CD14-positive monocyte (primary cell): ENCODE results near the gene SMIM35. TPM values are rescaled to one million over a fixed set of nuclear protein-coding genes. Genes with fewer than 3 reads are reported as not detected.

ENCODE experiments used
- DNase-seq, 3 donors: peaks; one replicate each; pipeline ENCODE4 v3.0.0-alpha.2; 2011 to 2022
- H2AFZ ChIP-seq: 2 replicates; pipeline ENCODE4 v1.6.0; 2012; ENCODE audit warnings: mild to moderate bottlenecking, low read depth, low read length, inconsistent platforms; ENCODE audit not compliant: insufficient read depth, poor library complexity, severe bottlenecking
- H3K27ac ChIP-seq, 2 donors: 1 replicate in 1 of 2; 2 replicates in 1 of 2; pipeline ENCODE4 v1.5.1; 2012 to 2013; ENCODE audit warnings: low read length in 2 of 2, control low read depth in 1 of 2, inconsistent platforms in 1 of 2, low read depth in 1 of 2, mild to moderate bottlenecking in 1 of 2
- H3K27me3 ChIP-seq, 2 donors: one replicate each; pipeline versions ENCODE4 v1.6.0 to v1.6.1; 2011 to 2013; ENCODE audit warnings: low read length in 2 of 2; ENCODE audit not compliant: control insufficient read depth in 2 of 2, insufficient read depth in 2 of 2
- H3K36me3 ChIP-seq, 2 donors: replicated peaks in 1 of 2; 1 replicate in 1 of 2; 2 replicates in 1 of 2; pipeline versions ENCODE4 v1.5.1 to v1.6.1; 2012 to 2013; ENCODE audit warnings: low read length in 2 of 2, control low read depth in 1 of 2, inconsistent platforms in 1 of 2, mild to moderate bottlenecking in 1 of 2; ENCODE audit not compliant: insufficient read depth in 2 of 2, control insufficient read depth in 1 of 2
- H3K4me1 ChIP-seq, 2 donors: 1 replicate in 1 of 2; 2 replicates in 1 of 2; pipeline versions ENCODE4 v1.5.1 to v1.6.1; 2012 to 2013; ENCODE audit warnings: low read length in 2 of 2, control low read depth in 1 of 2, inconsistent platforms in 1 of 2, mild to moderate bottlenecking in 1 of 2, moderate library complexity in 1 of 2; ENCODE audit not compliant: insufficient read depth in 2 of 2, control insufficient read depth in 1 of 2
- H3K4me2 ChIP-seq: replicated peaks from 2 replicates; pipeline ENCODE3; 2012; ENCODE audit warnings: low read length, moderate library complexity, mild to moderate bottlenecking; ENCODE audit not compliant: poor library complexity, severe bottlenecking; ENCODE audit errors: extremely low read depth
- H3K4me3 ChIP-seq, 3 experiments: fragments of 200-600 bp in 1 of 3; sonication (generic) in 1 of 3; replicated peaks in 1 of 3; 1 replicate in 2 of 3; 2 replicates in 1 of 3; pipeline ENCODE4 v1.5.1; 2011 to 2013; ENCODE audit warnings: low read length in 3 of 3, mild to moderate bottlenecking in 3 of 3, control low read depth in 2 of 3, low read depth in 2 of 3, inconsistent platforms in 1 of 3, moderate library complexity in 1 of 3
- H3K79me2 ChIP-seq: 2 replicates; pipeline ENCODE4 v1.6.0; 2012; ENCODE audit warnings: mild to moderate bottlenecking, control low read depth, inconsistent platforms, low read length, moderate library complexity; ENCODE audit not compliant: insufficient read depth
- H3K9ac ChIP-seq: 2 replicates; pipeline ENCODE4 v1.6.0; 2017; ENCODE audit warnings: low read length, mild to moderate bottlenecking; ENCODE audit not compliant: insufficient read depth, poor library complexity, severe bottlenecking
- H3K9me3 ChIP-seq, 2 donors: replicated peaks in 1 of 2; 1 replicate in 1 of 2; 2 replicates in 1 of 2; pipeline versions ENCODE4 v1.5.1 to v1.6.1; 2012 to 2013; ENCODE audit warnings: low read length in 2 of 2, control low read depth in 1 of 2; ENCODE audit not compliant: control insufficient read depth in 1 of 2, insufficient read depth in 1 of 2
- H4K20me1 ChIP-seq: 2 replicates; pipeline ENCODE4 v1.6.0; 2012; ENCODE audit warnings: mild to moderate bottlenecking, low read length, control low read depth, moderate library complexity; ENCODE audit not compliant: insufficient read depth
- H3K27ac Mint-ChIP-seq, 7 donors: one replicate each; pipeline ENCODE4 v1.8.0; 2020; ENCODE audit warnings: mild to moderate bottlenecking in 7 of 7, mixed read lengths in 7 of 7, moderate library complexity in 6 of 7, inconsistent platforms in 2 of 7
- H3K27me3 Mint-ChIP-seq, 3 donors: one replicate each; pipeline ENCODE4 v1.8.0; 2021 to 2022; ENCODE audit warnings: low read depth in 3 of 3, mild to moderate bottlenecking in 3 of 3, mixed read lengths in 3 of 3, moderate library complexity in 3 of 3, inconsistent platforms in 1 of 3
- H3K36me3 Mint-ChIP-seq, 2 donors: one replicate each; pipeline ENCODE4 v1.8.0; 2020; ENCODE audit warnings: mixed read lengths in 2 of 2, inconsistent platforms in 1 of 2, mild to moderate bottlenecking in 1 of 2
- H3K4me1 Mint-ChIP-seq: one replicate; pipeline ENCODE4 v1.8.0; 2020; ENCODE audit warnings: mild to moderate bottlenecking, mixed read lengths
- H3K4me3 Mint-ChIP-seq, 2 donors: one replicate each; pipeline ENCODE4 v1.8.0; 2020; ENCODE audit warnings: mild to moderate bottlenecking in 2 of 2, mixed read lengths in 2 of 2, moderate library complexity in 1 of 2
- H3K9me3 Mint-ChIP-seq, 7 donors: one replicate each; pipeline ENCODE4 v1.8.0; 2020 to 2022; ENCODE audit warnings: mixed read lengths in 7 of 7, mild to moderate bottlenecking in 6 of 7, moderate library complexity in 6 of 7, inconsistent platforms in 2 of 7
- CTCF ChIP-seq: fragments of 200-600 bp; IDR thresholded peaks from one replicate; pipeline ENCODE4 v1.8.0; 2022; ENCODE audit warnings: antibody characterized with exemption, mild to moderate bottlenecking
- WGBS: methylation state at CpG from one replicate; pipeline ENCODE4 v1.1.5; 2013; ENCODE audit warnings: missing lambda C conversion rate; ENCODE audit not compliant: insufficient coverage; 5-methylcytosine and 5-hydroxymethylcytosine counted together
- intact Hi-C, 2 donors: fragments of 100-400 bp; cut with micrococcal nuclease; formaldehyde crosslinking; loops; one replicate each; pipeline versions ENCODE4 v1.15.0 to v1.15.1; 2023
- polyA plus RNA-seq, 3 donors: library from polyadenylated mRNA; depleted of rRNA in 1 of 3; unstranded in 2 of 3; stranded (reverse) in 1 of 3; fragments of 300-500 nt in 2 of 3; fragments of >200 nt in 1 of 3; fragmentation: Illumina TruSeq in 2 of 3; gene quantifications; 1 replicate in 2 of 3; 2 replicates in 1 of 3; pipeline ENCODE4 v1.2.3, GENCODE V29; 2012 to 2021

Gene SMIM35
- polyA plus RNA-seq, 3 donors, result 0.05 to 0.29 (median 0.11) TPM

- Histone ChIP-seq H3K27ac (peak overlapping the region; percentile 73 to 92), H3K9ac (peak overlapping the region; percentile 50), H3K27me3 (no peaks in the 10 kb centered on the region), H3K36me3 (no peaks in the 10 kb centered on the region), H3K4me3 (peak overlapping the region in 1 of 3 experiments; percentile 35), H3K4me2 (peak overlapping the region; percentile 40), H4K20me1 (no peaks in the 10 kb centered on the region), H2AFZ (no peak overlapping the region), H3K9me3 (peaks cover 15 to 21% of the 10 kb centered on the region in 2 donors), H3K79me2 (no peaks in the 10 kb centered on the region), H3K4me1 (peaks cover 50 to 59% of the 10 kb centered on the region in 2 donors)
- intact Hi-C loops, result loop anchor here (2.0 to 10.0 kb wide), 2 partner anchors 54 to 74 kb away; no protein-coding TSS in a partner anchor
- peaks cover 8 to 24% (median 20%) of the 10 kb centered on the region in 7 donors for H3K9me3 Mint-ChIP-seq
- H3K4me3 Mint-ChIP-seq, result peak overlapping the region; percentile 60 to 63
- peak overlapping the region; percentile 96 to 99 (median 96) for H3K27ac Mint-ChIP-seq
- H3K27me3 Mint-ChIP-seq, result peaks cover 0 to 11% (median 3%) of the 10 kb centered on the region in 3 donors
- peaks cover 52% of the 10 kb centered on the region for H3K4me1 Mint-ChIP-seq
- no peak for TF ChIP-seq CTCF
- DNase-seq, result peak; percentile 92 to 94 (median 93)
- peaks cover 3% of the 10 kb centered on the region in 2 donors for H3K36me3 Mint-ChIP-seq
- WGBS, result 6% methylated on average over 2 of the region's 4 CpGs
Observed at GRCh38 chr11:118088531-118088930, 1.8 kb upstream of the SMIM35 start.

- peaks cover 56 to 65% of the 10 kb centered on the region in 2 donors for H3K4me1 ChIP-seq
- Mint-ChIP-seq H3K27me3 (peaks cover 0 to 11% (median 3%) of the 10 kb centered on the region in 3 donors), H3K4me1 (peaks cover 57% of the 10 kb centered on the region), H3K36me3 (peaks cover 3 to 6% of the 10 kb centered on the region in 2 donors), H3K9me3 (peaks cover 8 to 24% (median 20%) of the 10 kb centered on the region in 7 donors), H3K4me3 (peak overlapping the region; percentile 60 to 63), H3K27ac (peak overlapping the region; percentile 96 to 99 (median 96))
- H3K4me3 ChIP-seq, result peak overlapping the region in 1 of 3 experiments; percentile 35
- 0% methylated on average over 2 of the region's 6 CpGs for WGBS
- peak overlapping the region; percentile 50 for H3K9ac ChIP-seq
- H3K36me3 ChIP-seq, result no peaks in the 10 kb centered on the region
- peak overlapping the region; percentile 73 to 92 for H3K27ac ChIP-seq
- no peaks in the 10 kb centered on the region for H4K20me1 ChIP-seq
- TF ChIP-seq CTCF, result no peak
- DNase-seq, result peak; percentile 67 to 71 (median 69)
- peaks cover 15 to 21% of the 10 kb centered on the region in 2 donors for H3K9me3 ChIP-seq
- no peaks in the 10 kb centered on the region for H3K79me2 ChIP-seq
- H2AFZ ChIP-seq, result no peak overlapping the region
- intact Hi-C loops, result loop anchor here (2.0 to 10.0 kb wide), 2 partner anchors 55 to 73 kb away; no protein-coding TSS in a partner anchor
- no peaks in the 10 kb centered on the region for H3K27me3 ChIP-seq
- peak overlapping the region; percentile 40 for H3K4me2 ChIP-seq
Observed at GRCh38 chr11:118087931-118088330, 1.2 kb upstream of the SMIM35 start.
